Right atrium auricular region (tissue), 2 donors: Measurements from ENCODE around the gene SURF1. TPM values are rescaled to one million over a fixed set of nuclear protein-coding genes. Genes with fewer than 3 reads are reported as not detected.

ENCODE experiments used
- DNase-seq: peaks from one replicate; pipeline ENCODE4 v3.0.0-alpha.2; 2019; ENCODE audit warnings: low spot score
- H3K27ac ChIP-seq, 2 donors: fragments of 200-600 bp; sonication (generic); 1 replicate in 1 of 2; 2 replicates in 1 of 2; pipeline ENCODE4 v1.5.1; 2016 to 2019
- H3K27me3 ChIP-seq, 2 donors: fragments of 200-600 bp; sonication (generic); one replicate each; pipeline versions ENCODE4 v1.5.1 to v1.6.0; 2017 to 2019
- H3K36me3 ChIP-seq: fragments of 200-600 bp; sonication (generic); one replicate; pipeline ENCODE4 v1.5.1; 2016
- H3K4me1 ChIP-seq, 2 donors: fragments of 200-600 bp; sonication (generic); one replicate each; pipeline versions ENCODE4 v1.5.1 to v1.6.0; 2017 to 2019
- H3K4me3 ChIP-seq, 2 donors: fragments of 200-600 bp; sonication (generic); 1 replicate in 1 of 2; 2 replicates in 1 of 2; pipeline ENCODE4 v1.5.1; 2017 to 2019; ENCODE audit warnings: mild to moderate bottlenecking in 1 of 2, moderate library complexity in 1 of 2
- H3K9me3 ChIP-seq, 2 donors: fragments of 200-600 bp; sonication (generic); one replicate each; pipeline ENCODE4 v1.5.1; 2019
- CTCF ChIP-seq, 2 donors: fragments of 200-600 bp; sonication (generic); IDR thresholded peaks; one replicate each; pipeline ENCODE4 v1.5.1; 2019; ENCODE audit warnings: antibody characterized with exemption in 2 of 2
- total RNA-seq, 2 donors: library from RNA; depleted of rRNA; stranded (reverse); fragments of >200 nt; gene quantifications; one replicate each; pipeline ENCODE4 v1.1.0, GENCODE V29; 2016

Gene SURF1
- total RNA-seq, 2 donors from 2014 or later = 41.5 to 58.6 TPM

DNA sequence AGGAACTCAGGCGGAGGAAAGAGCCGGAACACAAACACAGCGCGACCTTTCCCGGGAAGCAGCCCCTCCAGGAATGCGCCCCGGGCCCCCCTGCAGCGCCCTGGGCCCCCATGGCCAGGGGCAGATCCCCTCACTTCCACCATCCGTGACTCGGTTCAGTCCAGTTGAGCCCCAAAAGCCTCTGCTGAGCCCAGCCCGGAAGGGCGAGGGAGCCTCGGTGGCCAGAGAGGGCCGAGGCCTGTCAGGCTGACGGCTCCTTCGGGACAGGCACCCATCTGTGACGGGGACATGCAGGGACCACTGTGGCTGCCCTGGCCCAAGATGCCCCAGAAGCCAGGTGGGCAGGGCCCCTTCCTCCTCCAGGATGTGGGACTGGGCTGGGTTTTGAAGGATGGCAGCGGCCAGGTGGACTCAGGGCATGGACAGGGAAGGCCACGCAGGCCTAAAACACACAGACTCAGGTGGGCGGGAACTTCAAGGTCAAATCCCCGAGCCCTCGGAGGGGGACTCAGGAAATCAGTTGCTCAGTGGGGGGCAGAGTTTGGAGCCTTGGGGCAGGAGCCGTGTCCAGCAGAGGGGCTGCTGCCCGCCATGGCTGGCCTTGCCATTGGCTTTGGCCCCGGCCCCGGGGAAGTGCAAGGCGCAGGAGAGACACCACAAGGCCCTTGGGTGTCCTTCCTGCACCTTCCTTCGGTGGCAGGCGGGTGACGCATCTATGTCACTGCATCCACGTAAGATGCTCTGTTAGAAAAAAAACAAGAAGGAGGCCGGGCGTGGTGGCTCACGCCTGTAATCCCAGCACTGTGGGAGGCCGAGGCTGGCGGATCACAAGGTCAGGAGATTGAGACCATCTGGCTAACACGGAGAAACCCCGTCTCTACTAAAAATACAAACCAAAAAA, 51.6 kb downstream of the SURF1 start:
- Histone ChIP-seq H3K4me1 (no peaks in the 10 kb centered on the region), H3K4me3 (no peak overlapping the region), H3K27ac (no peak overlapping the region), H3K9me3 (no peaks in the 10 kb centered on the region), H3K27me3 (no peaks in the 10 kb centered on the region), H3K36me3 (no peaks in the 10 kb centered on the region)
- TF ChIP-seq CTCF (IDR thresholded peaks at IDR 0.05) = no peak
- no peak for DNase-seq

- DNase-seq = no peak
- no peak overlapping the region for H3K4me3 ChIP-seq
- no peak overlapping the region for H3K27ac ChIP-seq
- H3K27me3 ChIP-seq = no peaks in the 10 kb centered on the region
- TF ChIP-seq CTCF (IDR thresholded peaks at IDR 0.05) = no peak
- H3K36me3 ChIP-seq = no peaks in the 10 kb centered on the region
- H3K4me1 ChIP-seq = no peaks in the 10 kb centered on the region
- no peaks in the 10 kb centered on the region for H3K9me3 ChIP-seq
These were observed 52.2 kb downstream of the SURF1 start for GRCh38 chr9:133304158-133304470.

DNA sequence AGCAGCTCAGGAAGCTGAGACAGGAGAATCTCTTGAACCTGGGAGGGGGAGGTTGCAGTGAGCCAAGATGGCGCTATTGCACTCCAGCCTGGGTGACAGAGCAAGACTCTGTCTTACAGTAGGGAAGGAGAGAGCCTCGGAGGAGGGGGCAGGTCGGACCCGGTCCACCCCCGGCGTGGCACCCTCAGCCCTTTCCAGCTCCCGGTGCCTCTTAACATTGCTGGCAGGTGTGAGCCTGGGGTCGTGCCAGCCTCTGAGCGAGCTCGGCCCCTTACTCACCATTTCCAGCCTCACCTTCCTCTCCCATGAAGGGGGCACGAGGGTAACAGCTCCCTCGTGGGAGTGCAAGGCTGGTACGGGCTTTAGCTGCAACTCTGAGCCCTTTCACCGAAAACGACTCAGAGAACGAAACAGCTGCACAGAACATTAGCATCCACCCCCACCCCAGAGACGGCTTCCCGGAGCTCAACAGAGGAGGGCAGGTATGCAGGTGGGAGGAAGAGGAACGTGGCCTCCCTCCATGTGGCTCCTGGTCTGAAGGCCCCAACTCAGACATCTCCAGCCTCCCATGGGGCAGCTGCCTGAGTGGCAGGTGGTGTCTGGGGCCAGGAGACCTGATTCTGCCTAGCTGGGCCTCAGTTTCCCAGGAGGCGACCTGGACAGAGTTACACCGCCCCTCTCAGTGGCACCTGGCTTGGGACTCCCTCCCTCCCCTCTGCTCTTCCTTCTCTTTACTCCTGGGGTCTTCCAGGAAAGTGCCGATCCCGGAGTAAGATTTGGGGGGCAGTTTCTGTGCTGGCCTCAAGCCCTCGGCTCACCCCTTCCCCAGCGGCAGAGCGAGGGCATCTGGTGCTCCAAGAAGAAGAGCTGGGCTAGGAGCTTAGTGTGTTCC, 52.8 kb downstream of the SURF1 start:
- DNase-seq = no peak
- H3K4me1 ChIP-seq = no peaks in the 10 kb centered on the region
- no peaks in the 10 kb centered on the region for H3K9me3 ChIP-seq
- H3K36me3 ChIP-seq = no peaks in the 10 kb centered on the region
- no peak for TF ChIP-seq CTCF (IDR thresholded peaks at IDR 0.05)
- H3K4me3 ChIP-seq = no peak overlapping the region
- H3K27ac ChIP-seq = no peak overlapping the region
- no peaks in the 10 kb centered on the region for H3K27me3 ChIP-seq

Other genes with a start within 250 kb of the SURF1 start
- 10 to 100 TPM; 26.7 to 30.1 TPM for gene RALGDS, start 235.2 kb downstream of the SURF1 start, total RNA-seq
- gene GBGT1, start 192.6 kb downstream of the SURF1 start, total RNA-seq = 10 to 100 TPM; 15.5 to 16.8 TPM
- gene OBP2B, start 147.2 kb downstream of the SURF1 start, total RNA-seq = not detected
- gene ABO, start 81.3 kb downstream of the SURF1 start, total RNA-seq = 1 to 10 TPM; 1.1 to 2.5 TPM
- 10 to 100 TPM in 1 of 2 donors, 1 to 10 TPM in 1; 8.2 to 13.6 TPM for gene SURF6, start 20.3 kb downstream of the SURF1 start, total RNA-seq
- 10 to 100 TPM; 15.1 to 24.6 TPM for gene MED22, start 8.4 kb downstream of the SURF1 start, total RNA-seq
- 1,000 to 10,000 TPM in 1 of 2 donors, 100 to 1,000 TPM in 1; 739 to 1,208 TPM for gene RPL7A, start 8.3 kb downstream of the SURF1 start, total RNA-seq
- gene SURF2, start 63 bp upstream of the SURF1 start, total RNA-seq = 10 to 100 TPM; 18.1 to 45.9 TPM
- 100 to 1,000 TPM in 1 of 2 donors, 10 to 100 TPM in 1; 96.0 to 124 TPM for gene SURF4, start 19.6 kb upstream of the SURF1 start, total RNA-seq
- gene STKLD1, start 19.9 kb upstream of the SURF1 start, total RNA-seq = under 1 TPM in 1 of 2 donors, not detected in 1; 0.90 TPM
- gene REXO4, start 61.5 kb upstream of the SURF1 start, total RNA-seq = 10 to 100 TPM; 13.4 to 13.8 TPM
- gene ADAMTS13, start 65.9 kb upstream of the SURF1 start, total RNA-seq = 1 to 10 TPM; 2.0 to 2.4 TPM
- gene CACFD1, start 103.5 kb upstream of the SURF1 start, total RNA-seq = 10 to 100 TPM; 11.9 to 12.4 TPM
- gene SLC2A6, start 122.6 kb upstream of the SURF1 start, total RNA-seq = 1 to 10 TPM; 4.3 to 5.2 TPM
- gene MYMK, start 168.5 kb upstream of the SURF1 start, total RNA-seq = not detected
- 10 to 100 TPM in 1 of 2 donors, 1 to 10 TPM in 1; 4.9 to 27.7 TPM for gene ADAMTSL2, start 178.2 kb upstream of the SURF1 start, total RNA-seq